HEK293 (cell line): Measurements from ENCODE around the gene ANKRD31.
A peak's percentile ranks its signal among the peaks of the same experiment; 100 is the strongest.
"Not testable (repeated sequence)": the region's sequence is repeated elsewhere in the genome, so short reads cannot be mapped to it uniquely, and the experiment has no call there.

Experiments
- CTCF ChIA-PET: fragments of 350-600 bp; formaldehyde crosslinking; extraction: SDS; loops from one replicate; lab custom pipeline; 2021; ENCODE audit warnings: antibody characterized with exemption; lab: Yijun Ruan, JAX
- POLR2A ChIA-PET: fragments of 300-600 bp; formaldehyde crosslinking; extraction: SDS; loops from one replicate; lab custom pipeline; 2020; ENCODE audit warnings: antibody characterized with exemption, inconsistent platforms; lab: Yijun Ruan, JAX
- H3K27ac ChIP-seq: fragments of 200-500 bp; sonication (Bioruptor generic); 2 replicates; pipeline ENCODE4 v1.5.1; 2014; ENCODE audit warnings: low read depth, low read length, control low read depth, inconsistent platforms; ENCODE audit errors: extremely low read depth
- H3K36me3 ChIP-seq, 2 experiments: fragments of 200-500 bp in 1 of 2; sonication (Bioruptor generic) in 1 of 2; 1 replicate in 1 of 2; 2 replicates in 1 of 2; pipeline ENCODE4 v1.5.1; 2014 to 2017; ENCODE audit warnings: inconsistent platforms in 2 of 2, low read length in 2 of 2; ENCODE audit not compliant: control insufficient read depth in 2 of 2, insufficient read depth in 1 of 2
- H3K4me1 ChIP-seq: fragments of 200-500 bp; sonication (Bioruptor generic); 2 replicates; pipeline ENCODE4 v1.5.1; 2014; ENCODE audit warnings: mild to moderate bottlenecking, low read length, inconsistent platforms; ENCODE audit not compliant: control insufficient read depth, insufficient read depth
- H3K4me3 ChIP-seq: 2 replicates; pipeline ENCODE4 v1.5.1; 2011; ENCODE audit warnings: low read depth, mild to moderate bottlenecking, control low read depth, low read length, moderate library complexity
- H3K9me3 ChIP-seq: fragments of 200-500 bp; sonication (Bioruptor generic); 2 replicates; pipeline ENCODE4 v1.5.1; 2014; ENCODE audit warnings: low read depth, low read length, inconsistent platforms; ENCODE audit not compliant: control insufficient read depth, insufficient read depth
- CTCF ChIP-seq: fragments of 450-650 bp; formaldehyde crosslinking; IDR thresholded peaks from 2 replicates; pipeline ENCODE4 v1.5.1; 2016; ENCODE audit warnings: missing biosample characterization, missing genetic modification characterization
- GLIS1 ChIP-seq: fragments of 450-650 bp; formaldehyde crosslinking; IDR thresholded peaks from 2 replicates; pipeline ENCODE4 v1.5.1; 2016; ENCODE audit warnings: missing biosample characterization, missing genetic modification characterization
- HOXA7 ChIP-seq: sonication (generic); formaldehyde crosslinking; IDR thresholded peaks from 2 replicates; pipeline ENCODE4 v1.8.1; 2022; ENCODE audit warnings: missing genetic modification reagents, borderline replicate concordance
- KLF1 ChIP-seq: fragments of 450-650 bp; formaldehyde crosslinking; IDR thresholded peaks from 2 replicates; pipeline ENCODE4 v1.5.1; 2016; ENCODE audit warnings: missing biosample characterization, missing genetic modification characterization
- OVOL3 ChIP-seq: fragments of 450-650 bp; formaldehyde crosslinking; IDR thresholded peaks from 2 replicates; pipeline ENCODE4 v1.5.1; 2016; ENCODE audit warnings: missing biosample characterization, missing genetic modification characterization
- PRDM6 ChIP-seq: fragments of 450-650 bp; formaldehyde crosslinking; IDR thresholded peaks from 2 replicates; pipeline ENCODE4 v1.5.1; 2017; ENCODE audit warnings: missing biosample characterization, missing genetic modification characterization
- RBAK ChIP-seq: fragments of 450-650 bp; formaldehyde crosslinking; IDR thresholded peaks from 2 replicates; pipeline ENCODE4 v1.5.1; 2016; ENCODE audit warnings: missing biosample characterization, missing genetic modification characterization
- ZFHX2 ChIP-seq: fragments of 450-650 bp; formaldehyde crosslinking; conservative IDR thresholded peaks from 2 replicates; pipeline ENCODE4 v1.5.1; 2016; ENCODE audit warnings: missing biosample characterization, missing genetic modification characterization
- ZNF133 ChIP-seq: fragments of 450-650 bp; formaldehyde crosslinking; IDR thresholded peaks from 2 replicates; pipeline ENCODE4 v1.5.1; 2016; ENCODE audit warnings: missing biosample characterization, missing genetic modification characterization
- ZNF146 ChIP-seq: fragments of 450-650 bp; formaldehyde crosslinking; IDR thresholded peaks from 2 replicates; pipeline ENCODE4 v1.5.1; 2016; ENCODE audit warnings: missing biosample characterization, missing genetic modification characterization
- ZNF174 ChIP-seq: fragments of 450-650 bp; formaldehyde crosslinking; IDR thresholded peaks from 2 replicates; pipeline ENCODE4 v1.5.0; 2017; ENCODE audit warnings: missing biosample characterization, mild to moderate bottlenecking, missing genetic modification characterization
- ZNF768 ChIP-seq: fragments of 450-650 bp; formaldehyde crosslinking; IDR thresholded peaks from 2 replicates; pipeline ENCODE4 v1.5.1; 2018; ENCODE audit warnings: missing biosample characterization, mild to moderate bottlenecking, missing genetic modification characterization
- ZSCAN23 ChIP-seq: fragments of 450-650 bp; formaldehyde crosslinking; IDR thresholded peaks from 2 replicates; pipeline ENCODE4 v1.5.1; 2016; ENCODE audit warnings: missing biosample characterization, missing genetic modification characterization
- TF ChIP-seq, protein P1 (sequence below): fragments of 450-650 bp; formaldehyde crosslinking; IDR thresholded peaks from 2 replicates; pipeline ENCODE4 v1.5.1; 2016; ENCODE audit warnings: missing biosample characterization, missing genetic modification characterization
- TF ChIP-seq, protein P2 (sequence below): fragments of 450-650 bp; formaldehyde crosslinking; conservative IDR thresholded peaks from 2 replicates; pipeline ENCODE4 v1.5.1; 2016; ENCODE audit warnings: low read depth, missing biosample characterization, missing genetic modification characterization
- TF ChIP-seq, protein P3 (sequence below): fragments of 450-650 bp; formaldehyde crosslinking; IDR thresholded peaks from 2 replicates; pipeline ENCODE4 v1.5.1; 2016; ENCODE audit warnings: missing biosample characterization, missing genetic modification characterization

Gene ANKRD31

GRCh38 chr5:75185763-75186162, 50.9 kb downstream of the ANKRD31 start:
- H3K36me3 ChIP-seq = no peaks in the 10 kb centered on the region
- no peaks in the 10 kb centered on the region for H3K4me1 ChIP-seq
- H3K9me3 ChIP-seq = no peaks in the 10 kb centered on the region
- ChIA-PET CTCF (no interaction called here), POLR2A (no interaction called here)
- TF ChIP-seq, protein P1, sequence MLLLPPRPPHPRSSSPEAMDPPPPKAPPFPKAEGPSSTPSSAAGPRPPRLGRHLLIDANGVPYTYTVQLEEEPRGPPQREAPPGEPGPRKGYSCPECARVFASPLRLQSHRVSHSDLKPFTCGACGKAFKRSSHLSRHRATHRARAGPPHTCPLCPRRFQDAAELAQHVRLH (tag by site-specific recombination) = no peak
- TF ChIP-seq OVOL3 = no peak
- no peak for TF ChIP-seq GLIS1 (tag by site-specific recombination)
- TF ChIP-seq ZFHX2 = no peak
- TF ChIP-seq RBAK (tag by site-specific recombination) = no peak
- no peak for TF ChIP-seq ZNF174 (tag by site-specific recombination)
- TF ChIP-seq PRDM6 (tag by site-specific recombination) = no peak
- no peak for TF ChIP-seq ZNF133 (tag by site-specific recombination)
- TF ChIP-seq, protein P2, sequence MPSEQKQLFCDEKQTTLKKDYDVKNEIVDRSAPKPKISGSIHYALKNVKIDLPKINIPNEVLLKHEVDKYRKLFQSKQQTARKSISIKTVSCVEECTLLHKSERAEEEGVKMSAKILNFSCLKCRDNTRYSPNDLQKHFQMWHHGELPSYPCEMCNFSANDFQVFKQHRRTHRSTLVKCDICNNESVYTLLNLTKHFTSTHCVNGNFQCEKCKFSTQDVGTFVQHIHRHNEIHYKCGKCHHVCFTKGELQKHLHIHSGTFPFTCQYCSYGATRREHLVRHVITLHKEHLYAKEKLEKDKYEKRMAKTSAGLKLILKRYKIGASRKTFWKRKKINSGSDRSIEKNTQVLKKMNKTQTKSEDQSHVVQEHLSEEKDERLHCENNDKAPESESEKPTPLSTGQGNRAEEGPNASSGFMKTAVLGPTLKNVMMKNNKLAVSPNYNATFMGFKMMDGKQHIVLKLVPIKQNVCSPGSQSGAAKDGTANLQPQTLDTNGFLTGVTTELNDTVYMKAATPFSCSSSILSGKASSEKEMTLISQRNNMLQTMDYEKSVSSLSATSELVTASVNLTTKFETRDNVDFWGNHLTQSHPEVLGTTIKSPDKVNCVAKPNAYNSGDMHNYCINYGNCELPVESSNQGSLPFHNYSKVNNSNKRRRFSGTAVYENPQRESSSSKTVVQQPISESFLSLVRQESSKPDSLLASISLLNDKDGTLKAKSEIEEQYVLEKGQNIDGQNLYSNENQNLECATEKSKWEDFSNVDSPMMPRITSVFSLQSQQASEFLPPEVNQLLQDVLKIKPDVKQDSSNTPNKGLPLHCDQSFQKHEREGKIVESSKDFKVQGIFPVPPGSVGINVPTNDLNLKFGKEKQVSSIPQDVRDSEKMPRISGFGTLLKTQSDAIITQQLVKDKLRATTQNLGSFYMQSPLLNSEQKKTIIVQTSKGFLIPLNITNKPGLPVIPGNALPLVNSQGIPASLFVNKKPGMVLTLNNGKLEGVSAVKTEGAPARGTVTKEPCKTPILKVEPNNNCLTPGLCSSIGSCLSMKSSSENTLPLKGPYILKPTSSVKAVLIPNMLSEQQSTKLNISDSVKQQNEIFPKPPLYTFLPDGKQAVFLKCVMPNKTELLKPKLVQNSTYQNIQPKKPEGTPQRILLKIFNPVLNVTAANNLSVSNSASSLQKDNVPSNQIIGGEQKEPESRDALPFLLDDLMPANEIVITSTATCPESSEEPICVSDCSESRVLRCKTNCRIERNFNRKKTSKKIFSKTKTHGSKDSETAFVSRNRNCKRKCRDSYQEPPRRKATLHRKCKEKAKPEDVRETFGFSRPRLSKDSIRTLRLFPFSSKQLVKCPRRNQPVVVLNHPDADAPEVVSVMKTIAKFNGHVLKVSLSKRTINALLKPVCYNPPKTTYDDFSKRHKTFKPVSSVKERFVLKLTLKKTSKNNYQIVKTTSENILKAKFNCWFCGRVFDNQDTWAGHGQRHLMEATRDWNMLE (tag by site-specific recombination) = no peak
- no peak for TF ChIP-seq HOXA7 (CRISPR knock-in tag)
- no peak for TF ChIP-seq ZSCAN23 (tag by site-specific recombination)
- TF ChIP-seq CTCF (tag by site-specific recombination) = no peak
- TF ChIP-seq ZNF768 (tag by site-specific recombination) = no peak
- TF ChIP-seq KLF1 (tag by site-specific recombination) = no peak
- H3K4me3 ChIP-seq = no peak overlapping the region
- no peak overlapping the region for H3K27ac ChIP-seq

DNA sequence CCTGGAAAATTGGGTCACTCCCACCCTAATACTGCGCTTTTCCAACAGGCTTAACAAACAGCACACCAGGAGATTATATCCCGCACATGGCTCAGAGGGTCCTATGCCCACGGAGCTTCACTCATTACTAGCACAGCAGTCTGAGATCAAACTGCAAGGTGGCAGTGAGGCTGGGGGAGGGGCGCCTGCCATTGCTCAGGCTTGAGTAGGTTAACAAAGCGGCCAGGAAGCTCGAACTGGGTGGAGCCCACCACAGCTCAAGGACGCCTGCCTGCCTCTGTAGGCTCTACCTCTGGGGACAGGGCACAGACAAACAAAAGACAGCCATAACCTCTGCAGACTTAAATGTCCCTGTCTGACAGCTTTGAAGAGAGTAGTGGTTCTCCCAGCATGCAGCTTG, 60.7 kb downstream of the ANKRD31 start:
- H3K4me1 ChIP-seq, H3K9me3 ChIP-seq, H3K27ac ChIP-seq, POLR2A ChIA-PET, H3K36me3 ChIP-seq, H3K4me3 ChIP-seq: not testable (repeated sequence)
- CTCF ChIA-PET = interaction anchor here (0.6 kb wide), 1 partner anchor 1742 kb away, joined by 4 read pairs; no protein-coding TSS in a partner anchor

DNA sequence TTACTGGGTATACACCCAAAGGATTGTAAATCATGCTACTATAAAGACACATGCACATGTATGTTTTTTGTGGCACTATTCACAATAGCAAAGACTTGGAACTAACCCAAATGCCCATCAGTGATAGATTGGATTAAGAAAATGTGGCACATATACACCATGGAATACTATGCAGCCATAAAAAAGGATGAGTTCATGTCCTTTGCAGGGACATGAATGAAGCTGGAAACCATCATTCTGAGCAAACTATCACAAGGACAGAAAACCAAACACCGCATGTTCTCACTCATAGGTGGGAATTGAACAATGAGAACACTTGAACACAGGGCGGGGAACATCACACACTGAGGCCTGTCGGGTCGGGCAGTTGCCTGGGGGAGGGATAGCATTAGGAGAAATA, 61.8 kb downstream of the ANKRD31 start:
- TF ChIP-seq ZNF146 (tag by site-specific recombination) = peak; percentile 62; the same call in 1 of the 2 replicates
- TF ChIP-seq, protein P1 (tag by site-specific recombination) = 0 out of 2 replicates have a peak, but pooled peaks have one; percentile 24
- TF ChIP-seq, protein P3, sequence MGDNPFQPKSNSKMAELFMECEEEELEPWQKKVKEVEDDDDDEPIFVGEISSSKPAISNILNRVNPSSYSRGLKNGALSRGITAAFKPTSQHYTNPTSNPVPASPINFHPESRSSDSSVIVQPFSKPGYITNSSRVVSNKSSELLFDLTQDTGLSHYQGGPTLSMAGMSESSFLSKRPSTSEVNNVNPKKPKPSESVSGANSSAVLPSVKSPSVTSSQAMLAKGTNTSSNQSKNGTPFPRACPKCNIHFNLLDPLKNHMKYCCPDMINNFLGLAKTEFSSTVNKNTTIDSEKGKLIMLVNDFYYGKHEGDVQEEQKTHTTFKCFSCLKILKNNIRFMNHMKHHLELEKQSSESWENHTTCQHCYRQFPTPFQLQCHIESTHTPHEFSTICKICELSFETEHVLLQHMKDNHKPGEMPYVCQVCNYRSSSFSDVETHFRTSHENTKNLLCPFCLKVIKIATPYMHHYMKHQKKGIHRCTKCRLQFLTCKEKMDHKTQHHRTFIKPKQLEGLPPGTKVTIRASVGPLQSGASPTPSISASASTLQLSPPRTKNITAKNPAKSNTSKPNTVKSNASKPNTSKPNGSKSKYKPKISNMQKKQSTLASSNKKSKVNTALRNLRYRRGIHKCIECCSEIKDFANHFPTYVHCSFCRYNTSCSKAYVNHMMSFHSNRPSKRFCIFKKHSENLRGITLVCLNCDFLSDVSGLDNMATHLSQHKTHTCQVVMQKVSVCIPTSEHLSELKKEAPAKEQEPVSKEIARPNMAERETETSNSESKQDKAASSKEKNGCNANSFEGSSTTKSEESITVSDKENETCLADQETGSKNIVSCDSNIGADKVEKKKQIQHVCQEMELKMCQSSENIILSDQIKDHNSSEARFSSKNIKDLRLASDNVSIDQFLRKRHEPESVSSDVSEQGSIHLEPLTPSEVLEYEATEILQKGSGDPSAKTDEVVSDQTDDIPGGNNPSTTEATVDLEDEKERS (tag by site-specific recombination) = peak; percentile 72; the same call in 1 of the 2 replicates
- H3K9me3 ChIP-seq, POLR2A ChIA-PET, H3K4me3 ChIP-seq, H3K36me3 ChIP-seq, H3K4me1 ChIP-seq, CTCF ChIA-PET, H3K27ac ChIP-seq: not testable (repeated sequence)
